ENCODE measurements around the gene NDUFAF8.

DNA sequence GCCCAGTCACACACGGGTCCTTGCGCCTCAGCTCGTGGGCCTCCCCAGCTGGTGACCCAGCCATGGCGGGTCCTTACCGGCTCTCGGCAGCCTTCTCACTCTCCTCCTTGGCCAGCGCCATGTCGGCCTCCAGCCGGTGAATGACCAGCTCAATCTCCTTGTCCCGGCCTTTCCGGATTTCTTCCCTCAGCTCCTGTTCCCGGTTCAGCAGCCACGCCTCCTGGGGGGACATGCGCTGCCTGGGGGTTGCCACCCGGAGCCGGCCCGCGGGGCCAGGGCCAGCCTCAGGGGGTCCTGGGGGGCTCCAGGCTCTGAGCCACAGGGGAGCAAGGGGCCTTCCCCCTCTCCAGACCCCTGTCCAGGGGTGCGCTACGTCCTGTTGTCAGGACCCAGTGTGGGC is 48.0 kb upstream of the NDUFAF8 start:
- TF ChIP-seq, protein P1, sequence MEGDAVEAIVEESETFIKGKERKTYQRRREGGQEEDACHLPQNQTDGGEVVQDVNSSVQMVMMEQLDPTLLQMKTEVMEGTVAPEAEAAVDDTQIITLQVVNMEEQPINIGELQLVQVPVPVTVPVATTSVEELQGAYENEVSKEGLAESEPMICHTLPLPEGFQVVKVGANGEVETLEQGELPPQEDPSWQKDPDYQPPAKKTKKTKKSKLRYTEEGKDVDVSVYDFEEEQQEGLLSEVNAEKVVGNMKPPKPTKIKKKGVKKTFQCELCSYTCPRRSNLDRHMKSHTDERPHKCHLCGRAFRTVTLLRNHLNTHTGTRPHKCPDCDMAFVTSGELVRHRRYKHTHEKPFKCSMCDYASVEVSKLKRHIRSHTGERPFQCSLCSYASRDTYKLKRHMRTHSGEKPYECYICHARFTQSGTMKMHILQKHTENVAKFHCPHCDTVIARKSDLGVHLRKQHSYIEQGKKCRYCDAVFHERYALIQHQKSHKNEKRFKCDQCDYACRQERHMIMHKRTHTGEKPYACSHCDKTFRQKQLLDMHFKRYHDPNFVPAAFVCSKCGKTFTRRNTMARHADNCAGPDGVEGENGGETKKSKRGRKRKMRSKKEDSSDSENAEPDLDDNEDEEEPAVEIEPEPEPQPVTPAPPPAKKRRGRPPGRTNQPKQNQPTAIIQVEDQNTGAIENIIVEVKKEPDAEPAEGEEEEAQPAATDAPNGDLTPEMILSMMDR (IDR thresholded peaks at IDR 0.05; ENCODE audit: poor library complexity, severe bottlenecking), result no peak
- TF ChIP-seq POLR2AphosphoS5 (IDR thresholded peaks at IDR 0.05) (no peak), EP300 (conservative IDR thresholded peaks at IDR 0.05; ENCODE audit: poor library complexity, severe bottlenecking) (no peak), RAD21 (conservative IDR thresholded peaks at IDR 0.05) (no peak), SMC3 (conservative IDR thresholded peaks at IDR 0.05; ENCODE audit: poor library complexity) (no peak), EZH2 (IDR thresholded peaks at IDR 0.05; ENCODE audit: borderline replicate concordance, insufficient read depth, low read length, poor library complexity, severe bottlenecking) (no peak), TAF1 (IDR thresholded peaks at IDR 0.05; ENCODE audit: low read depth) (no peak), MXI1 (conservative IDR thresholded peaks at IDR 0.05; ENCODE audit: poor library complexity, severe bottlenecking) (no peak)
- TF ChIP-seq, protein P2, sequence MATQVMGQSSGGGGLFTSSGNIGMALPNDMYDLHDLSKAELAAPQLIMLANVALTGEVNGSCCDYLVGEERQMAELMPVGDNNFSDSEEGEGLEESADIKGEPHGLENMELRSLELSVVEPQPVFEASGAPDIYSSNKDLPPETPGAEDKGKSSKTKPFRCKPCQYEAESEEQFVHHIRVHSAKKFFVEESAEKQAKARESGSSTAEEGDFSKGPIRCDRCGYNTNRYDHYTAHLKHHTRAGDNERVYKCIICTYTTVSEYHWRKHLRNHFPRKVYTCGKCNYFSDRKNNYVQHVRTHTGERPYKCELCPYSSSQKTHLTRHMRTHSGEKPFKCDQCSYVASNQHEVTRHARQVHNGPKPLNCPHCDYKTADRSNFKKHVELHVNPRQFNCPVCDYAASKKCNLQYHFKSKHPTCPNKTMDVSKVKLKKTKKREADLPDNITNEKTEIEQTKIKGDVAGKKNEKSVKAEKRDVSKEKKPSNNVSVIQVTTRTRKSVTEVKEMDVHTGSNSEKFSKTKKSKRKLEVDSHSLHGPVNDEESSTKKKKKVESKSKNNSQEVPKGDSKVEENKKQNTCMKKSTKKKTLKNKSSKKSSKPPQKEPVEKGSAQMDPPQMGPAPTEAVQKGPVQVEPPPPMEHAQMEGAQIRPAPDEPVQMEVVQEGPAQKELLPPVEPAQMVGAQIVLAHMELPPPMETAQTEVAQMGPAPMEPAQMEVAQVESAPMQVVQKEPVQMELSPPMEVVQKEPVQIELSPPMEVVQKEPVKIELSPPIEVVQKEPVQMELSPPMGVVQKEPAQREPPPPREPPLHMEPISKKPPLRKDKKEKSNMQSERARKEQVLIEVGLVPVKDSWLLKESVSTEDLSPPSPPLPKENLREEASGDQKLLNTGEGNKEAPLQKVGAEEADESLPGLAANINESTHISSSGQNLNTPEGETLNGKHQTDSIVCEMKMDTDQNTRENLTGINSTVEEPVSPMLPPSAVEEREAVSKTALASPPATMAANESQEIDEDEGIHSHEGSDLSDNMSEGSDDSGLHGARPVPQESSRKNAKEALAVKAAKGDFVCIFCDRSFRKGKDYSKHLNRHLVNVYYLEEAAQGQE (IDR thresholded peaks at IDR 0.05; ENCODE audit: borderline replicate concordance), result no peak

Data from neural cell (in vitro differentiated cells).